Panc1 (cell line): ENCODE results near the gene ZNF8. TPM values are rescaled to one million over a fixed set of nuclear protein-coding genes. Genes with fewer than 3 reads are reported as not detected.

Source experiments
- ATAC-seq: fragments of 200-7000 bp; cut with Tn5 transposase; 2 replicates; pipeline ENCODE4 v1.9.1; 2020; ENCODE audit warnings: mild to moderate bottlenecking, moderate library complexity
- BruUV-seq: library from RNA; stranded (reverse); fragments of 400-500 nt; replicated peaks from 2 replicates; lab custom pipeline; 2021; lab: Mats Ljungman, UMichigan
- CTCF ChIA-PET: fragments of 300-600 bp; sonication (Branson Sonifier 250); formaldehyde crosslinking; loops from one replicate; lab custom pipeline; 2022; ENCODE audit warnings: antibody characterized with exemption; lab: Charles Lee
- POLR2A ChIA-PET: fragments of 300-600 bp; sonication (Branson Sonifier 250); formaldehyde crosslinking; loops from one replicate; lab custom pipeline; 2022; ENCODE audit warnings: antibody characterized with exemption; lab: Charles Lee
- DNase-seq: peaks from one replicate; pipeline ENCODE4 v3.0.0-alpha.2; 2010; ENCODE audit warnings: low read depth, low spot score
- H3K27ac ChIP-seq: 2 replicates; pipeline ENCODE4 v1.5.1; 2011; ENCODE audit warnings: mild to moderate bottlenecking, low read length, inconsistent platforms
- H3K27me3 ChIP-seq: fragments of 200-500 bp; sonication (Bioruptor generic); 2 replicates; pipeline ENCODE4 v1.6.0; 2014; ENCODE audit warnings: low read length, inconsistent platforms; ENCODE audit not compliant: control insufficient read depth, insufficient read depth
- H3K36me3 ChIP-seq: fragments of 200-500 bp; sonication (Bioruptor generic); 2 replicates; pipeline ENCODE4 v1.5.1; 2014; ENCODE audit warnings: inconsistent platforms, mild to moderate bottlenecking, low read length, moderate library complexity; ENCODE audit not compliant: control insufficient read depth, insufficient read depth
- H3K4me1 ChIP-seq: 2 replicates; pipeline ENCODE4 v1.5.1; 2011; ENCODE audit warnings: inconsistent platforms, mild to moderate bottlenecking, low read length, moderate library complexity; ENCODE audit not compliant: control insufficient read depth, insufficient read depth
- H3K4me3 ChIP-seq, 2 experiments: 2 replicates each; pipeline ENCODE4 v1.5.1; 2011 to 2012; ENCODE audit warnings: low read depth in 2 of 2, low read length in 2 of 2, mild to moderate bottlenecking in 2 of 2, inconsistent platforms in 1 of 2, moderate library complexity in 1 of 2
- H3K9me3 ChIP-seq: fragments of 200-500 bp; sonication (Bioruptor generic); 2 replicates; pipeline ENCODE4 v1.5.1; 2014; ENCODE audit warnings: low read depth, mild to moderate bottlenecking, inconsistent platforms, low read length, moderate library complexity; ENCODE audit not compliant: control insufficient read depth, insufficient read depth
- POLR2AphosphoS5 ChIP-seq: IDR thresholded peaks from 2 replicates; pipeline ENCODE4 v1.6.1; 2012; ENCODE audit warnings: mild to moderate bottlenecking, low read depth, low read length, moderate library complexity
- SIN3A ChIP-seq: IDR thresholded peaks from 2 replicates; pipeline ENCODE4 v1.6.1; 2012; ENCODE audit warnings: low read depth, mild to moderate bottlenecking, low read length, moderate library complexity, borderline replicate concordance; ENCODE audit not compliant: insufficient read depth
- TCF7L2 ChIP-seq: IDR thresholded peaks from 2 replicates; pipeline ENCODE4 v1.6.1; 2011; ENCODE audit warnings: mild to moderate bottlenecking, low read depth, low read length, inconsistent platforms
- in situ Hi-C: cut with HindIII; loops from 2 replicates; pipeline ENCODE4 v1.10.0; 2016; ENCODE audit warnings: low sequenced_read_pairs, low pct_unique_long_range_greater_than_20kb
- intact Hi-C: fragments of 100-400 bp; cut with micrococcal nuclease; formaldehyde crosslinking; loops from one replicate; pipeline ENCODE4 v1.10.0; 2022; ENCODE audit not compliant: unreplicated experiment
- total RNA-seq: library from RNA; stranded (reverse); gene quantifications from one replicate; pipeline ENCODE4 v1.2.1, GENCODE V29; 2021; ENCODE audit not compliant: unreplicated experiment
- TF ChIP-seq, protein P1 (sequence below), 2 experiments: IDR thresholded peaks; 2 replicates each; pipeline ENCODE4 v1.6.1; 2011 to 2012; ENCODE audit warnings: low read depth in 2 of 2, control low read depth in 1 of 2, low read length in 1 of 2, mild to moderate bottlenecking in 1 of 2, moderate library complexity in 1 of 2; ENCODE audit not compliant: insufficient read depth in 1 of 2
- TF ChIP-seq, protein P2 (sequence below): fragments of 450-650 bp; IDR thresholded peaks from 2 replicates; pipeline ENCODE4 v1.5.1; 2017; ENCODE audit warnings: mild to moderate bottlenecking

Gene ZNF8
- total RNA-seq, 1 experiment from 2014 or later, result 12.6 TPM

DNA sequence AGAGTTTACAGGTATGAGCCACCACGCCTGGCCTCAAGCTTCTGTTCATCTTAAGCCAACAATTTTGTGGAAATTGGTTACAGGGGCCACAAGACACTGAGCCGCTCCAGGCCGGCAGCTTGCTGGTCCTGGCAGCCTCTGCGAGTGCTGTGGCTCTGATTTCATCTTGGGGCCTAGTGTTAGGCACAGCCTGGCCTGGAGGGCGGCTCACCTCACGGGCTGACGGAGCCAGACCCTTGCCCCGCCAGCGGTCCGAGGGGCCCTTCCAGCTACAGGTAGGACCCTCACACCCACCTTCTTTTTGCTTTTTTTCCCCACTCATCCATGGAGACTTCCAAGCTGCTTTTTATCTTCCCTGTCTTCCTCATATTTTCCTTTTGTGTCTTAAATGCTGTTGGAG lies 41.4 kb upstream of the ZNF8 start:
- in situ Hi-C loops (no loop called here), intact Hi-C loops (no loop called here)
- H3K4me3 ChIP-seq, result no peak overlapping the region
- no peak for ATAC-seq
- ChIA-PET CTCF (interaction anchor here (0.6 kb wide), 1 partner anchor 9 kb away, joined by 4 read pairs; no protein-coding TSS in a partner anchor), POLR2A (no interaction called here)
- no peak for DNase-seq
- H3K27ac ChIP-seq, result no peak overlapping the region
- H3K9me3 ChIP-seq, result peaks cover 4% of the 10 kb centered on the region; the same call in 1 of the 2 replicates
- H3K36me3 ChIP-seq, result peaks cover 2% of the 10 kb centered on the region; the same call in 1 of the 2 replicates
- TF ChIP-seq, protein P1, sequence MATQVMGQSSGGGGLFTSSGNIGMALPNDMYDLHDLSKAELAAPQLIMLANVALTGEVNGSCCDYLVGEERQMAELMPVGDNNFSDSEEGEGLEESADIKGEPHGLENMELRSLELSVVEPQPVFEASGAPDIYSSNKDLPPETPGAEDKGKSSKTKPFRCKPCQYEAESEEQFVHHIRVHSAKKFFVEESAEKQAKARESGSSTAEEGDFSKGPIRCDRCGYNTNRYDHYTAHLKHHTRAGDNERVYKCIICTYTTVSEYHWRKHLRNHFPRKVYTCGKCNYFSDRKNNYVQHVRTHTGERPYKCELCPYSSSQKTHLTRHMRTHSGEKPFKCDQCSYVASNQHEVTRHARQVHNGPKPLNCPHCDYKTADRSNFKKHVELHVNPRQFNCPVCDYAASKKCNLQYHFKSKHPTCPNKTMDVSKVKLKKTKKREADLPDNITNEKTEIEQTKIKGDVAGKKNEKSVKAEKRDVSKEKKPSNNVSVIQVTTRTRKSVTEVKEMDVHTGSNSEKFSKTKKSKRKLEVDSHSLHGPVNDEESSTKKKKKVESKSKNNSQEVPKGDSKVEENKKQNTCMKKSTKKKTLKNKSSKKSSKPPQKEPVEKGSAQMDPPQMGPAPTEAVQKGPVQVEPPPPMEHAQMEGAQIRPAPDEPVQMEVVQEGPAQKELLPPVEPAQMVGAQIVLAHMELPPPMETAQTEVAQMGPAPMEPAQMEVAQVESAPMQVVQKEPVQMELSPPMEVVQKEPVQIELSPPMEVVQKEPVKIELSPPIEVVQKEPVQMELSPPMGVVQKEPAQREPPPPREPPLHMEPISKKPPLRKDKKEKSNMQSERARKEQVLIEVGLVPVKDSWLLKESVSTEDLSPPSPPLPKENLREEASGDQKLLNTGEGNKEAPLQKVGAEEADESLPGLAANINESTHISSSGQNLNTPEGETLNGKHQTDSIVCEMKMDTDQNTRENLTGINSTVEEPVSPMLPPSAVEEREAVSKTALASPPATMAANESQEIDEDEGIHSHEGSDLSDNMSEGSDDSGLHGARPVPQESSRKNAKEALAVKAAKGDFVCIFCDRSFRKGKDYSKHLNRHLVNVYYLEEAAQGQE (IDR thresholded peaks at IDR 0.05; ENCODE audit: insufficient read depth in 1 of 2, low read depth in 2 of 2, low read length in 1 of 2), result no peak
- TF ChIP-seq TCF7L2 (no peak), SIN3A (no peak), POLR2AphosphoS5 (no peak)
- TF ChIP-seq, protein P2, sequence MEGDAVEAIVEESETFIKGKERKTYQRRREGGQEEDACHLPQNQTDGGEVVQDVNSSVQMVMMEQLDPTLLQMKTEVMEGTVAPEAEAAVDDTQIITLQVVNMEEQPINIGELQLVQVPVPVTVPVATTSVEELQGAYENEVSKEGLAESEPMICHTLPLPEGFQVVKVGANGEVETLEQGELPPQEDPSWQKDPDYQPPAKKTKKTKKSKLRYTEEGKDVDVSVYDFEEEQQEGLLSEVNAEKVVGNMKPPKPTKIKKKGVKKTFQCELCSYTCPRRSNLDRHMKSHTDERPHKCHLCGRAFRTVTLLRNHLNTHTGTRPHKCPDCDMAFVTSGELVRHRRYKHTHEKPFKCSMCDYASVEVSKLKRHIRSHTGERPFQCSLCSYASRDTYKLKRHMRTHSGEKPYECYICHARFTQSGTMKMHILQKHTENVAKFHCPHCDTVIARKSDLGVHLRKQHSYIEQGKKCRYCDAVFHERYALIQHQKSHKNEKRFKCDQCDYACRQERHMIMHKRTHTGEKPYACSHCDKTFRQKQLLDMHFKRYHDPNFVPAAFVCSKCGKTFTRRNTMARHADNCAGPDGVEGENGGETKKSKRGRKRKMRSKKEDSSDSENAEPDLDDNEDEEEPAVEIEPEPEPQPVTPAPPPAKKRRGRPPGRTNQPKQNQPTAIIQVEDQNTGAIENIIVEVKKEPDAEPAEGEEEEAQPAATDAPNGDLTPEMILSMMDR, result no peak
- BruUV-seq, result no TSS peak
- H3K4me1 ChIP-seq, result no peaks in the 10 kb centered on the region
- no peaks in the 10 kb centered on the region for H3K27me3 ChIP-seq

DNA sequence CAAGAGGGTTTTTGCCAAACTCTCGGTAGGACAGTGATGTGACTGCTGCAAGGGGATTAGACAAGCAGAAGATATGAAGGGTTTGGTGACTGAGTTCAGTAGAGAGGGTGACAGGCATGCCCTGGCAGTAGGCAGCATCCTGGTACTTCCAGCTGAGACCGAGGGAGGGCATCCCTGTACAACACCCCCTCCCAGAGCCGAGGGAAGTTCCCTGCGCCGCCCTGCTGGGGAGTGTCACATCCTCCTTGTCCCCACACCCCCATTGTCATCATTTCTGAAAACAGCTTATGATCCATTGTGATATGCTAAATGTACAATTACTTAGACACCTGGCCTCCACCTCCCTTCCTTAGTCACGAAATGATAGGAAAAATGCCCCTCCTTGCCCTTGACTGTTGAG lies 35.4 kb upstream of the ZNF8 start:
- in situ Hi-C loops, result no loop called here

More for the DNA sequence above, 35.4 kb upstream of the ZNF8 start:
- TF ChIP-seq, protein P1 (IDR thresholded peaks at IDR 0.05; ENCODE audit: insufficient read depth in 1 of 2, low read depth in 2 of 2, low read length in 1 of 2), result no peak
- TF ChIP-seq, protein P2, result no peak
- no peak for TF ChIP-seq TCF7L2
- no peak for TF ChIP-seq POLR2AphosphoS5
- TF ChIP-seq SIN3A, result no peak
- intact Hi-C loops, result no loop called here
- Histone ChIP-seq H3K27me3 (no peaks in the 10 kb centered on the region), H3K4me1 (no peaks in the 10 kb centered on the region), H3K4me3 (no peak overlapping the region), H3K9me3 (peaks cover 34% of the 10 kb centered on the region; the same call in 1 of the 2 replicates), H3K27ac (no peak overlapping the region), H3K36me3 (peaks cover 15% of the 10 kb centered on the region)
- DNase-seq (no peak), ATAC-seq (0 out of 2 replicates have a peak, but pooled peaks have one; percentile 7)
- no TSS peak for BruUV-seq
- POLR2A ChIA-PET, result no interaction called here
- CTCF ChIA-PET, result no interaction called here
